GM23338 (cell line): ENCODE data around the gene ATG4C.
"Not testable (repeated sequence)": the region's sequence is repeated elsewhere in the genome, so short reads cannot be mapped to it uniquely, and the experiment has no call there.

Experiments
- CREB1 ChIP-seq: fragments of 250-450 bp; sonication (Bioruptor Pico); IDR thresholded peaks from 2 replicates; pipeline ENCODE4 v1.5.0; 2020; ENCODE audit warnings: low read depth, mild to moderate bottlenecking, moderate library complexity
- CTCF ChIP-seq, 2 experiments: fragments of 200-600 bp in 1 of 2; sonication (generic) in 1 of 2; conservative IDR thresholded peaks; 2 replicates each; pipeline versions ENCODE4 v1.5.1 to v1.6.1; 2016 to 2017; ENCODE audit warnings: antibody characterized with exemption in 2 of 2, low read depth in 2 of 2, mild to moderate bottlenecking in 2 of 2, moderate library complexity in 1 of 2
- EZH2 ChIP-seq: fragments of 200-600 bp; sonication (generic); IDR thresholded peaks from one replicate; pipeline ENCODE4 v1.8.0; 2017; ENCODE audit warnings: antibody characterized with exemption, mild to moderate bottlenecking, low read depth; ENCODE audit not compliant: unreplicated experiment
- EZH2phosphoT487 ChIP-seq: fragments of 200-600 bp; sonication (generic); IDR thresholded peaks from one replicate; pipeline ENCODE4 v1.8.1; 2018; ENCODE audit warnings: antibody characterized with exemption; ENCODE audit not compliant: unreplicated experiment
- JUNB ChIP-seq: IDR thresholded peaks from one replicate; pipeline ENCODE4 v1.6.1; 2016; ENCODE audit warnings: antibody characterized with exemption; ENCODE audit not compliant: unreplicated experiment
- NANOG ChIP-seq: IDR thresholded peaks from 2 replicates; pipeline ENCODE4 v1.6.1; 2016; ENCODE audit warnings: antibody characterized with exemption, borderline replicate concordance
- POLR2AphosphoS5 ChIP-seq: IDR thresholded peaks from 2 replicates; pipeline ENCODE4 v1.6.1; 2016; ENCODE audit warnings: antibody characterized with exemption, low read depth
- STAT1 ChIP-seq: IDR thresholded peaks from one replicate; pipeline ENCODE4 v1.6.1; 2016; ENCODE audit warnings: antibody characterized with exemption; ENCODE audit not compliant: unreplicated experiment
- ZNF114 ChIP-seq: fragments of 250-450 bp; sonication (Bioruptor Pico); IDR thresholded peaks from 2 replicates; pipeline ENCODE4 v1.5.0; 2020; ENCODE audit warnings: mild to moderate bottlenecking, moderate library complexity
- TF ChIP-seq, protein P1 (sequence below): fragments of 250-450 bp; sonication (Bioruptor Pico); IDR thresholded peaks from 2 replicates; pipeline ENCODE4 v1.5.0; 2020; ENCODE audit warnings: mild to moderate bottlenecking, moderate library complexity
- TF ChIP-seq, protein P2 (sequence below): IDR thresholded peaks from 2 replicates; pipeline ENCODE4 v1.6.1; 2016; ENCODE audit warnings: antibody characterized with exemption
- TF ChIP-seq, protein P3 (sequence below): IDR thresholded peaks from one replicate; pipeline ENCODE4 v1.6.1; 2018; ENCODE audit warnings: antibody characterized with exemption; ENCODE audit not compliant: unreplicated experiment

- not testable (repeated sequence) for TF ChIP-seq CTCF (conservative IDR thresholded peaks at IDR 0.05; ENCODE audit: low read depth in 2 of 2); POLR2AphosphoS5; NANOG; EZH2phosphoT487; EZH2; JUNB; CREB1 (CRISPR knock-in tag); STAT1; ZNF114 (CRISPR knock-in tag)
- TF ChIP-seq, protein P1, sequence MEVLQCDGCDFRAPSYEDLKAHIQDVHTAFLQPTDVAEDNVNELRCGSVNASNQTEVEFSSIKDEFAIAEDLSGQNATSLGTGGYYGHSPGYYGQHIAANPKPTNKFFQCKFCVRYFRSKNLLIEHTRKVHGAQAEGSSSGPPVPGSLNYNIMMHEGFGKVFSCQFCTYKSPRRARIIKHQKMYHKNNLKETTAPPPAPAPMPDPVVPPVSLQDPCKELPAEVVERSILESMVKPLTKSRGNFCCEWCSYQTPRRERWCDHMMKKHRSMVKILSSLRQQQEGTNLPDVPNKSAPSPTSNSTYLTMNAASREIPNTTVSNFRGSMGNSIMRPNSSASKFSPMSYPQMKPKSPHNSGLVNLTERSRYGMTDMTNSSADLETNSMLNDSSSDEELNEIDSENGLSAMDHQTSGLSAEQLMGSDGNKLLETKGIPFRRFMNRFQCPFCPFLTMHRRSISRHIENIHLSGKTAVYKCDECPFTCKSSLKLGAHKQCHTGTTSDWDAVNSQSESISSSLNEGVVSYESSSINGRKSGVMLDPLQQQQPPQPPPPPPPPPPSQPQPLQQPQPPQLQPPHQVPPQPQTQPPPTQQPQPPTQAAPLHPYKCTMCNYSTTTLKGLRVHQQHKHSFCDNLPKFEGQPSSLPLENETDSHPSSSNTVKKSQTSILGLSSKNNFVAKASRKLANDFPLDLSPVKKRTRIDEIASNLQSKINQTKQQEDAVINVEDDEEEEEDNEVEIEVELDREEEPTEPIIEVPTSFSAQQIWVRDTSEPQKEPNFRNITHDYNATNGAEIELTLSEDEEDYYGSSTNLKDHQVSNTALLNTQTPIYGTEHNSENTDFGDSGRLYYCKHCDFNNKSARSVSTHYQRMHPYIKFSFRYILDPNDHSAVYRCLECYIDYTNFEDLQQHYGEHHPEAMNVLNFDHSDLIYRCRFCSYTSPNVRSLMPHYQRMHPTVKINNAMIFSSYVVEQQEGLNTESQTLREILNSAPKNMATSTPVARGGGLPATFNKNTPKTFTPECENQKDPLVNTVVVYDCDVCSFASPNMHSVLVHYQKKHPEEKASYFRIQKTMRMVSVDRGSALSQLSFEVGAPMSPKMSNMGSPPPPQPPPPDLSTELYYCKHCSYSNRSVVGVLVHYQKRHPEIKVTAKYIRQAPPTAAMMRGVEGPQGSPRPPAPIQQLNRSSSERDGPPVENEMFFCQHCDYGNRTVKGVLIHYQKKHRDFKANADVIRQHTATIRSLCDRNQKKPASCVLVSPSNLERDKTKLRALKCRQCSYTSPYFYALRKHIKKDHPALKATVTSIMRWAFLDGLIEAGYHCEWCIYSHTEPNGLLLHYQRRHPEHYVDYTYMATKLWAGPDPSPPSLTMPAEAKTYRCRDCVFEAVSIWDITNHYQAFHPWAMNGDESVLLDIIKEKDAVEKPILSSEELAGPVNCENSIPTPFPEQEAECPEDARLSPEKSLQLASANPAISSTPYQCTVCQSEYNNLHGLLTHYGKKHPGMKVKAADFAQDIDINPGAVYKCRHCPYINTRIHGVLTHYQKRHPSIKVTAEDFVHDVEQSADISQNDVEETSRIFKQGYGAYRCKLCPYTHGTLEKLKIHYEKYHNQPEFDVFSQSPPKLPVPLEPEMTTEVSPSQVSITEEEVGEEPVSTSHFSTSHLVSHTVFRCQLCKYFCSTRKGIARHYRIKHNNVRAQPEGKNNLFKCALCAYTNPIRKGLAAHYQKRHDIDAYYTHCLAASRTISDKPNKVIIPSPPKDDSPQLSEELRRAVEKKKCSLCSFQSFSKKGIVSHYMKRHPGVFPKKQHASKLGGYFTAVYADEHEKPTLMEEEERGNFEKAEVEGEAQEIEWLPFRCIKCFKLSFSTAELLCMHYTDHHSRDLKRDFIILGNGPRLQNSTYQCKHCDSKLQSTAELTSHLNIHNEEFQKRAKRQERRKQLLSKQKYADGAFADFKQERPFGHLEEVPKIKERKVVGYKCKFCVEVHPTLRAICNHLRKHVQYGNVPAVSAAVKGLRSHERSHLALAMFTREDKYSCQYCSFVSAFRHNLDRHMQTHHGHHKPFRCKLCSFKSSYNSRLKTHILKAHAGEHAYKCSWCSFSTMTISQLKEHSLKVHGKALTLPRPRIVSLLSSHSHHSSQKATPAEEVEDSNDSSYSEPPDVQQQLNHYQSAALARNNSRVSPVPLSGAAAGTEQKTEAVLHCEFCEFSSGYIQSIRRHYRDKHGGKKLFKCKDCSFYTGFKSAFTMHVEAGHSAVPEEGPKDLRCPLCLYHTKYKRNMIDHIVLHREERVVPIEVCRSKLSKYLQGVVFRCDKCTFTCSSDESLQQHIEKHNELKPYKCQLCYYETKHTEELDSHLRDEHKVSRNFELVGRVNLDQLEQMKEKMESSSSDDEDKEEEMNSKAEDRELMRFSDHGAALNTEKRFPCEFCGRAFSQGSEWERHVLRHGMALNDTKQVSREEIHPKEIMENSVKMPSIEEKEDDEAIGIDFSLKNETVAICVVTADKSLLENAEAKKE (CRISPR knock-in tag), result not testable (repeated sequence)
- TF ChIP-seq, protein P2, sequence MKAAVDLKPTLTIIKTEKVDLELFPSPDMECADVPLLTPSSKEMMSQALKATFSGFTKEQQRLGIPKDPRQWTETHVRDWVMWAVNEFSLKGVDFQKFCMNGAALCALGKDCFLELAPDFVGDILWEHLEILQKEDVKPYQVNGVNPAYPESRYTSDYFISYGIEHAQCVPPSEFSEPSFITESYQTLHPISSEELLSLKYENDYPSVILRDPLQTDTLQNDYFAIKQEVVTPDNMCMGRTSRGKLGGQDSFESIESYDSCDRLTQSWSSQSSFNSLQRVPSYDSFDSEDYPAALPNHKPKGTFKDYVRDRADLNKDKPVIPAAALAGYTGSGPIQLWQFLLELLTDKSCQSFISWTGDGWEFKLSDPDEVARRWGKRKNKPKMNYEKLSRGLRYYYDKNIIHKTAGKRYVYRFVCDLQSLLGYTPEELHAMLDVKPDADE, result not testable (repeated sequence)
- TF ChIP-seq, protein P3, sequence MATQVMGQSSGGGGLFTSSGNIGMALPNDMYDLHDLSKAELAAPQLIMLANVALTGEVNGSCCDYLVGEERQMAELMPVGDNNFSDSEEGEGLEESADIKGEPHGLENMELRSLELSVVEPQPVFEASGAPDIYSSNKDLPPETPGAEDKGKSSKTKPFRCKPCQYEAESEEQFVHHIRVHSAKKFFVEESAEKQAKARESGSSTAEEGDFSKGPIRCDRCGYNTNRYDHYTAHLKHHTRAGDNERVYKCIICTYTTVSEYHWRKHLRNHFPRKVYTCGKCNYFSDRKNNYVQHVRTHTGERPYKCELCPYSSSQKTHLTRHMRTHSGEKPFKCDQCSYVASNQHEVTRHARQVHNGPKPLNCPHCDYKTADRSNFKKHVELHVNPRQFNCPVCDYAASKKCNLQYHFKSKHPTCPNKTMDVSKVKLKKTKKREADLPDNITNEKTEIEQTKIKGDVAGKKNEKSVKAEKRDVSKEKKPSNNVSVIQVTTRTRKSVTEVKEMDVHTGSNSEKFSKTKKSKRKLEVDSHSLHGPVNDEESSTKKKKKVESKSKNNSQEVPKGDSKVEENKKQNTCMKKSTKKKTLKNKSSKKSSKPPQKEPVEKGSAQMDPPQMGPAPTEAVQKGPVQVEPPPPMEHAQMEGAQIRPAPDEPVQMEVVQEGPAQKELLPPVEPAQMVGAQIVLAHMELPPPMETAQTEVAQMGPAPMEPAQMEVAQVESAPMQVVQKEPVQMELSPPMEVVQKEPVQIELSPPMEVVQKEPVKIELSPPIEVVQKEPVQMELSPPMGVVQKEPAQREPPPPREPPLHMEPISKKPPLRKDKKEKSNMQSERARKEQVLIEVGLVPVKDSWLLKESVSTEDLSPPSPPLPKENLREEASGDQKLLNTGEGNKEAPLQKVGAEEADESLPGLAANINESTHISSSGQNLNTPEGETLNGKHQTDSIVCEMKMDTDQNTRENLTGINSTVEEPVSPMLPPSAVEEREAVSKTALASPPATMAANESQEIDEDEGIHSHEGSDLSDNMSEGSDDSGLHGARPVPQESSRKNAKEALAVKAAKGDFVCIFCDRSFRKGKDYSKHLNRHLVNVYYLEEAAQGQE, result not testable (repeated sequence)
Measured at GRCh38 chr1:62761223-62761870, 22.6 kb upstream of the ATG4C start.
